Large intestine (tissue), 12 donors: ENCODE measurements around the gene SERTAD1. TPM values are rescaled to one million over a fixed set of nuclear protein-coding genes. Genes with fewer than 3 reads are reported as not detected.
A peak's percentile ranks its signal among the peaks of the same experiment; 100 is the strongest.

Experiments used
- DNase-seq, 2 donors: peaks; one replicate each; pipeline versions ENCODE4 v3.0.0 to v3.0.0-alpha.2; 2013
- H3K27ac ChIP-seq: one replicate; pipeline ENCODE4 v1.5.1; 2013; ENCODE audit warnings: low read length
- H3K27me3 ChIP-seq: 2 replicates; pipeline ENCODE4 v1.6.1; 2013; ENCODE audit warnings: low read length; ENCODE audit not compliant: control insufficient read depth, insufficient read depth
- H3K36me3 ChIP-seq: 2 replicates; pipeline ENCODE4 v1.6.1; 2013; ENCODE audit warnings: low read length; ENCODE audit not compliant: control insufficient read depth, insufficient read depth
- H3K4me1 ChIP-seq: one replicate; pipeline ENCODE4 v1.6.1; 2013; ENCODE audit warnings: low read length; ENCODE audit not compliant: control insufficient read depth, insufficient read depth
- H3K4me3 ChIP-seq: one replicate; pipeline ENCODE4 v1.5.1; 2013; ENCODE audit warnings: low read length
- H3K9me3 ChIP-seq: one replicate; pipeline ENCODE4 v1.6.1; 2013; ENCODE audit warnings: mild to moderate bottlenecking, low read depth, low read length, moderate library complexity; ENCODE audit not compliant: control insufficient read depth
- WGBS: methylation state at CpG from one replicate; pipeline ENCODE4 v1.1.5; 2013; ENCODE audit warnings: low lambda C conversion rate; ENCODE audit not compliant: insufficient coverage; 5-methylcytosine and 5-hydroxymethylcytosine counted together
- long read RNA-seq, 11 donors: transcript quantifications; one replicate each; lab custom pipeline, GENCODE V29; 2026
- polyA plus RNA-seq: library from polyadenylated mRNA; unstranded; fragments of 120-200 nt; gene quantifications from one replicate; pipeline ENCODE4 v1.2.1, GENCODE V29; 2013

Gene SERTAD1
- polyA plus RNA-seq = 9.0 TPM
- long read RNA-seq, donor 1, partial matches to known transcripts = 0 of 3 reads
- long read RNA-seq, donor 1, other reads (novel, unspliced or antisense) = 0 of 3 reads
- long read RNA-seq, donor 2, transcript SERTAD1-201 (2 exons, 2,114 nt) = major isoform, 14 of 14 reads
- long read RNA-seq, donor 2, partial matches to known transcripts = 0 of 14 reads
- long read RNA-seq, donor 2, other reads (novel, unspliced or antisense) = 0 of 14 reads
- long read RNA-seq, donor 3, transcript SERTAD1-201 (2 exons, 2,114 nt) = major isoform, 18 of 18 reads
- long read RNA-seq, donor 3, partial matches to known transcripts = 0 of 18 reads
- long read RNA-seq, donor 3, other reads (novel, unspliced or antisense) = 0 of 18 reads
- long read RNA-seq, donor 4, partial matches to known transcripts = 0 of 2 reads
- long read RNA-seq, donor 4, other reads (novel, unspliced or antisense) = 0 of 2 reads
- long read RNA-seq, donor 5, partial matches to known transcripts = 0 of 1 reads
- long read RNA-seq, donor 5, other reads (novel, unspliced or antisense) = 0 of 1 reads
- long read RNA-seq, donor 6, transcript SERTAD1-201 (2 exons, 2,114 nt) = major isoform, 8 of 8 reads
- long read RNA-seq, donor 6, partial matches to known transcripts = 0 of 8 reads
- long read RNA-seq, donor 6, other reads (novel, unspliced or antisense) = 0 of 8 reads
- long read RNA-seq, donor 7, transcript SERTAD1-201 (2 exons, 2,114 nt) = major isoform, 8 of 8 reads
- long read RNA-seq, donor 7, partial matches to known transcripts = 0 of 8 reads
- long read RNA-seq, donor 7, other reads (novel, unspliced or antisense) = 0 of 8 reads
- long read RNA-seq, donor 8, transcript SERTAD1-201 (2 exons, 2,114 nt) = major isoform, 13 of 13 reads
- long read RNA-seq, donor 8, partial matches to known transcripts = 0 of 13 reads
- long read RNA-seq, donor 8, other reads (novel, unspliced or antisense) = 0 of 13 reads
- long read RNA-seq, donor 9, transcript SERTAD1-201 (2 exons, 2,114 nt) = major isoform, 5 of 5 reads
- long read RNA-seq, donor 9, partial matches to known transcripts = 0 of 5 reads
- long read RNA-seq, donor 9, other reads (novel, unspliced or antisense) = 0 of 5 reads
- long read RNA-seq, donor 10, transcript SERTAD1-201 (2 exons, 2,114 nt) = major isoform, 13 of 13 reads
- long read RNA-seq, donor 10, partial matches to known transcripts = 0 of 13 reads
- long read RNA-seq, donor 10, other reads (novel, unspliced or antisense) = 0 of 13 reads
- long read RNA-seq, donor 11, transcript SERTAD1-201 (2 exons, 2,114 nt) = major isoform, 5 of 5 reads
- long read RNA-seq, donor 11, partial matches to known transcripts = 0 of 5 reads
- long read RNA-seq, donor 11, other reads (novel, unspliced or antisense) = 0 of 5 reads

GRCh38 chr19:40425450-40426287 is at the start of gene SERTAD1:
Gene SERTAD1 (minus strand): TSS chr19:40425992. CDS start chr19:40423546, 2,446 bp downstream.
- peaks cover 16% of the 10 kb centered on the region for H3K4me1 ChIP-seq
- H3K36me3 ChIP-seq = peaks cover 11% of the 10 kb centered on the region
- no peaks in the 10 kb centered on the region for H3K9me3 ChIP-seq
- peak; percentile 100 for DNase-seq
- peak within 1 kb of the TSS; percentile 93 for H3K4me3 ChIP-seq
- H3K27ac ChIP-seq = peak within 1 kb of the TSS; percentile 89
- WGBS = no CpG with 5 or more reads among the region's 75 CpGs
- H3K27me3 ChIP-seq = no peaks in the 10 kb centered on the region

GRCh38 chr19:40474737-40475136 is 48.9 kb upstream of the SERTAD1 start:
- no peak for DNase-seq
- no peaks in the 10 kb centered on the region for H3K9me3 ChIP-seq
- H3K27ac ChIP-seq = no peak overlapping the region
- H3K36me3 ChIP-seq = no peaks in the 10 kb centered on the region
- H3K4me3 ChIP-seq = no peak overlapping the region
- peaks cover 3% of the 10 kb centered on the region for H3K27me3 ChIP-seq
- H3K4me1 ChIP-seq = no peaks in the 10 kb centered on the region
- WGBS = no CpG with 5 or more reads among the region's 4 CpGs

- Histone ChIP-seq H3K4me1 (no peaks in the 10 kb centered on the region), H3K4me3 (no peak overlapping the region), H3K27me3 (peaks cover 3% of the 10 kb centered on the region), H3K27ac (no peak overlapping the region), H3K36me3 (no peaks in the 10 kb centered on the region), H3K9me3 (peaks cover under 1% of the 10 kb centered on the region)
- WGBS = no CpG with 5 or more reads among the region's 13 CpGs
- DNase-seq = no peak
These were observed 46.7 kb upstream of the SERTAD1 start for GRCh38 chr19:40472516-40472915.

- WGBS = no CpG with 5 or more reads among the region's 3 CpGs
- peaks cover 7% of the 10 kb centered on the region for H3K9me3 ChIP-seq
These were observed 45.3 kb upstream of the SERTAD1 start for GRCh38 chr19:40471111-40471510.

GRCh38 chr19:40469011-40469410 is 43.2 kb upstream of the SERTAD1 start:
- H3K4me3 ChIP-seq = no peak overlapping the region
- peaks cover 17% of the 10 kb centered on the region for H3K4me1 ChIP-seq
- H3K36me3 ChIP-seq = no peaks in the 10 kb centered on the region
- peaks cover 7% of the 10 kb centered on the region for H3K9me3 ChIP-seq
- WGBS = no CpG with 5 or more reads among the region's 6 CpGs
- no peak for DNase-seq
- H3K27ac ChIP-seq = no peak overlapping the region
- peaks cover 15% of the 10 kb centered on the region for H3K27me3 ChIP-seq

More at GRCh38 chr19:40471111-40471510, 45.3 kb upstream of the SERTAD1 start:
- Histone ChIP-seq H3K27me3 (peaks cover 15% of the 10 kb centered on the region), H3K27ac (no peak overlapping the region), H3K4me3 (no peak overlapping the region), H3K36me3 (no peaks in the 10 kb centered on the region), H3K4me1 (peaks cover 7% of the 10 kb centered on the region)
- no peak for DNase-seq

- Histone ChIP-seq H3K4me3 (peak within 1 kb of the TSS; percentile 44), H3K27me3 (peaks cover 15% of the 10 kb centered on the region), H3K27ac (peak within 1 kb of the TSS; percentile 18), H3K4me1 (peaks cover 17% of the 10 kb centered on the region), H3K9me3 (peaks cover 7% of the 10 kb centered on the region), H3K36me3 (no peaks in the 10 kb centered on the region)
- WGBS = no CpG with 5 or more reads among the region's 87 CpGs
- peak in 1 of 2 donors; percentile 27 for DNase-seq
These were observed 41.4 kb upstream of the SERTAD1 start, which contains the start of gene SPTBN4 for GRCh38 chr19:40466985-40467734. Gene SPTBN4 (plus strand): TSS chr19:40467001. CDS start chr19:40472622, 5,621 bp downstream.

- Histone ChIP-seq H3K9me3 (peaks cover 7% of the 10 kb centered on the region), H3K27ac (peak overlapping the region; percentile 18), H3K36me3 (no peaks in the 10 kb centered on the region), H3K4me3 (peak overlapping the region; percentile 44), H3K4me1 (peaks cover 17% of the 10 kb centered on the region), H3K27me3 (peaks cover 15% of the 10 kb centered on the region)
- no peak for DNase-seq
- WGBS = no CpG with 5 or more reads among the region's 48 CpGs
These were observed 40.6 kb upstream of the SERTAD1 start for GRCh38 chr19:40466219-40466984.

GRCh38 chr19:40465557-40466218 is 39.9 kb upstream of the SERTAD1 start, which contains the start of gene BLVRB:
Gene BLVRB (minus strand): TSS chr19:40465745. CDS start chr19:40465688, 57 bp downstream.
- peak; percentile 100 for DNase-seq
- no peaks in the 10 kb centered on the region for H3K36me3 ChIP-seq
- peaks cover 17% of the 10 kb centered on the region for H3K4me1 ChIP-seq
- H3K4me3 ChIP-seq = peak within 1 kb of the TSS; percentile 80
- H3K27ac ChIP-seq = peak within 1 kb of the TSS; percentile 95
- peaks cover 7% of the 10 kb centered on the region for H3K9me3 ChIP-seq
- WGBS = no CpG with 5 or more reads among the region's 54 CpGs
- H3K27me3 ChIP-seq = peaks cover 15% of the 10 kb centered on the region
